CD4-positive, alpha-beta T cell treated with Interleukin-4 for 1 hour (primary cell): Measurements from ENCODE around the gene DLD.
"Not testable (repeated sequence)": the region's sequence is repeated elsewhere in the genome, so short reads cannot be mapped to it uniquely, and the experiment has no call there.

Experiments used
- DNase-seq, 2 donors: peaks; one replicate each; pipeline ENCODE4 v3.0.0-alpha.2; 2020 to 2022

DLD gene

GRCh38 chr7:107946451-107946850 lies 55.5 kb downstream of the DLD start:
- no peak for DNase-seq

- DNase-seq = no peak
Measured at GRCh38 chr7:107946881-107947280, 55.9 kb downstream of the DLD start.

GRCh38 chr7:107948645-107949442 lies 57.9 kb downstream of the DLD start:
- DNase-seq = no peak

GRCh38 chr7:107949443-107949935 lies 58.5 kb downstream of the DLD start:
- no peak for DNase-seq

- DNase-seq = no peak
Measured at GRCh38 chr7:107951172-107951787, 60.3 kb downstream of the DLD start.

GRCh38 chr7:107951896-107952295 lies 60.9 kb downstream of the DLD start:
- no peak for DNase-seq

- DNase-seq = no peak
Measured at GRCh38 chr7:107953265-107953923, 62.4 kb downstream of the DLD start.

- DNase-seq = no peak
Measured at GRCh38 chr7:107953924-107954303, 62.9 kb downstream of the DLD start.

GRCh38 chr7:107955394-107955793 lies 64.4 kb downstream of the DLD start:
- no peak for DNase-seq

- not testable (repeated sequence) for DNase-seq
Measured at GRCh38 chr7:107956950-107957349, 66.0 kb downstream of the DLD start.

- DNase-seq = no peak
Measured at GRCh38 chr7:107957436-107957835, 66.5 kb downstream of the DLD start.

- DNase-seq = no peak
Measured at GRCh38 chr7:107958764-107959526, 68.0 kb downstream of the DLD start.

GRCh38 chr7:107959527-107959898 lies 68.5 kb downstream of the DLD start:
- no peak for DNase-seq

GRCh38 chr7:107960272-107960671 lies 69.3 kb downstream of the DLD start:
- DNase-seq = no peak

GRCh38 chr7:107961405-107961804 lies 70.4 kb downstream of the DLD start:
- no peak for DNase-seq

- DNase-seq = no peak
Measured at GRCh38 chr7:107962817-107963216, 71.8 kb downstream of the DLD start.

GRCh38 chr7:107964510-107964909 lies 73.5 kb downstream of the DLD start:
- DNase-seq = no peak

GRCh38 chr7:107966711-107967110 lies 75.7 kb downstream of the DLD start:
- DNase-seq = no peak

- DNase-seq = no peak
Measured at GRCh38 chr7:107967420-107967819, 76.4 kb downstream of the DLD start.

GRCh38 chr7:107968449-107968848 lies 77.5 kb downstream of the DLD start:
- no peak for DNase-seq

- DNase-seq = no peak
Measured at GRCh38 chr7:107969856-107970255, 78.9 kb downstream of the DLD start.
